ENCODE measurements around the gene FEZ2.

DNA sequence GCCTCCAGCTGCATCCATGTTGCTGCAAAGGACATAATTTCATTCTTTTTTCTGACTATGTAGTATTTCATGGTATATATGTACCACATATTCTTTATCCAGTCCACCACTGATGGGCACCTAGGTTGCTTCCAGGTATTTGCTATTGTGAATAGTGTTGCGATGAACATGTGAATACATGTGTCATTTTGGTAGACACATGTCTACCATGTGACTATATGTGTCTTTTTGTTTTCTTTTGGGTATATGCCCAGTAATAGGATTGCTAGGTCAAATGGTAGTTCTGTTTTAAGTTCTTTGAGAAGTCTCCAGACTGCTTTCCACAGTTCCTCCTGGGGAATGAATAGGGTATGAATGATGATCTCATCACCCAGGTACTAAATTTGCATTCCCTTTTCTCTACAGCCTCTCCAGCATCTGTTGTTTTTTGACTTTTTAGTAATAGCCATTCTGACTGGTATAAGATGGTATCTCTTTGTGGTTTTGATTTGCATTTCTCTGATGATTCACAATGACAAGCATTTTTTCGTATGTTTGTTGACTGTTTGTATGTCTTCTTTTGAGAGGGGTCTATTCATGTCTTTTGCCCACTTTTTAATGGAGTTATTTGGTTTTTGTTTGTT lies 35.6 kb upstream of the FEZ2 start:
- TF ChIP-seq, protein P1, sequence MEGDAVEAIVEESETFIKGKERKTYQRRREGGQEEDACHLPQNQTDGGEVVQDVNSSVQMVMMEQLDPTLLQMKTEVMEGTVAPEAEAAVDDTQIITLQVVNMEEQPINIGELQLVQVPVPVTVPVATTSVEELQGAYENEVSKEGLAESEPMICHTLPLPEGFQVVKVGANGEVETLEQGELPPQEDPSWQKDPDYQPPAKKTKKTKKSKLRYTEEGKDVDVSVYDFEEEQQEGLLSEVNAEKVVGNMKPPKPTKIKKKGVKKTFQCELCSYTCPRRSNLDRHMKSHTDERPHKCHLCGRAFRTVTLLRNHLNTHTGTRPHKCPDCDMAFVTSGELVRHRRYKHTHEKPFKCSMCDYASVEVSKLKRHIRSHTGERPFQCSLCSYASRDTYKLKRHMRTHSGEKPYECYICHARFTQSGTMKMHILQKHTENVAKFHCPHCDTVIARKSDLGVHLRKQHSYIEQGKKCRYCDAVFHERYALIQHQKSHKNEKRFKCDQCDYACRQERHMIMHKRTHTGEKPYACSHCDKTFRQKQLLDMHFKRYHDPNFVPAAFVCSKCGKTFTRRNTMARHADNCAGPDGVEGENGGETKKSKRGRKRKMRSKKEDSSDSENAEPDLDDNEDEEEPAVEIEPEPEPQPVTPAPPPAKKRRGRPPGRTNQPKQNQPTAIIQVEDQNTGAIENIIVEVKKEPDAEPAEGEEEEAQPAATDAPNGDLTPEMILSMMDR (IDR thresholded peaks at IDR 0.05; ENCODE audit: insufficient read depth, low read length, poor library complexity, severe bottlenecking) = no peak
- no peak for TF ChIP-seq EZH2phosphoT487 (conservative IDR thresholded peaks at IDR 0.05; ENCODE audit: low read length)
